ENCODE data around the gene ALOXE3.

ALOXE3 gene

GRCh38 chr17:8105957-8106398 lies 12.3 kb downstream of the ALOXE3 start:
- Mint-ChIP-seq H3K4me3 (no peak overlapping the region), H3K9me3 (no peaks in the 10 kb centered on the region), H3K36me3 (ENCODE audit: insufficient read depth) (no peaks in the 10 kb centered on the region), H3K4me1 (peaks cover 2% of the 10 kb centered on the region), H3K27me3 (peaks cover 4% of the 10 kb centered on the region), H3K27ac (ENCODE audit: low read depth) (no peak overlapping the region)
- ATAC-seq (replicated peaks; ENCODE audit: extremely low read depth, poor library complexity, severe bottlenecking) (no peak), DNase-seq (ENCODE audit: low spot score in 2 of 2) (no peak)

- Mint-ChIP-seq H3K27me3 (no peaks in the 10 kb centered on the region), H3K36me3 (ENCODE audit: insufficient read depth) (no peaks in the 10 kb centered on the region)
These were observed 13.4 kb downstream of the ALOXE3 start for GRCh38 chr17:8104911-8105310.

GRCh38 chr17:8103549-8103948 lies 14.8 kb downstream of the ALOXE3 start:
- Mint-ChIP-seq H3K27ac (ENCODE audit: low read depth) (no peak overlapping the region), H3K4me3 (no peak overlapping the region), H3K4me1 (no peaks in the 10 kb centered on the region), H3K9me3 (no peaks in the 10 kb centered on the region), H3K36me3 (ENCODE audit: insufficient read depth) (no peaks in the 10 kb centered on the region), H3K27me3 (no peaks in the 10 kb centered on the region)
- DNase-seq (ENCODE audit: low spot score in 2 of 2) (no peak), ATAC-seq (replicated peaks; ENCODE audit: extremely low read depth, poor library complexity, severe bottlenecking) (no peak)

More at GRCh38 chr17:8104911-8105310, 13.4 kb downstream of the ALOXE3 start:
- DNase-seq (ENCODE audit: low spot score in 2 of 2) (no peak), ATAC-seq (replicated peaks; ENCODE audit: extremely low read depth, poor library complexity, severe bottlenecking) (no peak)
- H3K9me3 Mint-ChIP-seq = no peaks in the 10 kb centered on the region
- no peak overlapping the region for H3K27ac Mint-ChIP-seq (ENCODE audit: low read depth)
- no peak overlapping the region for H3K4me3 Mint-ChIP-seq
- H3K4me1 Mint-ChIP-seq = no peaks in the 10 kb centered on the region

- H3K27ac Mint-ChIP-seq (ENCODE audit: low read depth) = no peak overlapping the region
- peaks cover 3% of the 10 kb centered on the region for H3K27me3 Mint-ChIP-seq
- H3K4me3 Mint-ChIP-seq = no peak overlapping the region
- ATAC-seq (replicated peaks; ENCODE audit: extremely low read depth, poor library complexity, severe bottlenecking) (no peak), DNase-seq (ENCODE audit: low spot score in 2 of 2) (no peak)
- H3K4me1 Mint-ChIP-seq = no peaks in the 10 kb centered on the region
- no peaks in the 10 kb centered on the region for H3K9me3 Mint-ChIP-seq
- no peaks in the 10 kb centered on the region for H3K36me3 Mint-ChIP-seq (ENCODE audit: insufficient read depth)
These were observed 16.6 kb downstream of the ALOXE3 start for GRCh38 chr17:8101721-8102120.

GRCh38 chr17:8100763-8101162 lies 17.6 kb downstream of the ALOXE3 start:
- no peak for ATAC-seq (replicated peaks; ENCODE audit: extremely low read depth, poor library complexity, severe bottlenecking)
- Mint-ChIP-seq H3K9me3 (no peaks in the 10 kb centered on the region), H3K4me3 (no peak overlapping the region), H3K27me3 (peaks cover 13% of the 10 kb centered on the region), H3K36me3 (ENCODE audit: insufficient read depth) (no peaks in the 10 kb centered on the region), H3K27ac (ENCODE audit: low read depth) (no peak overlapping the region), H3K4me1 (no peaks in the 10 kb centered on the region)
- DNase-seq (ENCODE audit: low spot score in 2 of 2) = no peak

GRCh38 chr17:8100111-8100510 lies 18.2 kb downstream of the ALOXE3 start:
- H3K36me3 Mint-ChIP-seq (ENCODE audit: insufficient read depth) = no peaks in the 10 kb centered on the region
- ATAC-seq (replicated peaks; ENCODE audit: extremely low read depth, poor library complexity, severe bottlenecking) (no peak), DNase-seq (ENCODE audit: low spot score in 2 of 2) (no peak)
- no peaks in the 10 kb centered on the region for H3K4me1 Mint-ChIP-seq
- no peaks in the 10 kb centered on the region for H3K9me3 Mint-ChIP-seq
- H3K4me3 Mint-ChIP-seq = no peak overlapping the region
- peaks cover 19% of the 10 kb centered on the region for H3K27me3 Mint-ChIP-seq
- no peak overlapping the region for H3K27ac Mint-ChIP-seq (ENCODE audit: low read depth)

GRCh38 chr17:8096541-8096940 lies 21.8 kb downstream of the ALOXE3 start:
- no peak for ATAC-seq (replicated peaks; ENCODE audit: extremely low read depth, poor library complexity, severe bottlenecking)
- H3K4me3 Mint-ChIP-seq = no peak overlapping the region

GRCh38 chr17:8095361-8095760 lies 23.0 kb downstream of the ALOXE3 start:
- Mint-ChIP-seq H3K27ac (ENCODE audit: low read depth) (no peak overlapping the region), H3K36me3 (ENCODE audit: insufficient read depth) (peaks cover 5% of the 10 kb centered on the region), H3K4me1 (peaks cover 7% of the 10 kb centered on the region), H3K4me3 (no peak overlapping the region), H3K9me3 (no peaks in the 10 kb centered on the region), H3K27me3 (peaks cover 42% of the 10 kb centered on the region)
- DNase-seq (ENCODE audit: low spot score in 2 of 2) (no peak), ATAC-seq (replicated peaks; ENCODE audit: extremely low read depth, poor library complexity, severe bottlenecking) (no peak)

More at GRCh38 chr17:8096541-8096940, 21.8 kb downstream of the ALOXE3 start:
- no peak for DNase-seq (ENCODE audit: low spot score in 2 of 2)
- no peak overlapping the region for H3K27ac Mint-ChIP-seq (ENCODE audit: low read depth)
- peaks cover 5% of the 10 kb centered on the region for H3K36me3 Mint-ChIP-seq (ENCODE audit: insufficient read depth)
- peaks cover 30% of the 10 kb centered on the region for H3K27me3 Mint-ChIP-seq
- H3K9me3 Mint-ChIP-seq = no peaks in the 10 kb centered on the region
- peaks cover 7% of the 10 kb centered on the region for H3K4me1 Mint-ChIP-seq

GRCh38 chr17:8091033-8091687 lies 27.2 kb downstream of the ALOXE3 start:
- DNase-seq (ENCODE audit: low spot score in 2 of 2) (no peak), ATAC-seq (replicated peaks; ENCODE audit: extremely low read depth, poor library complexity, severe bottlenecking) (no peak)
- Mint-ChIP-seq H3K27me3 (peaks cover 72% of the 10 kb centered on the region), H3K4me3 (no peak overlapping the region), H3K4me1 (peaks cover 7% of the 10 kb centered on the region), H3K9me3 (no peaks in the 10 kb centered on the region), H3K27ac (ENCODE audit: low read depth) (no peak overlapping the region), H3K36me3 (ENCODE audit: insufficient read depth) (peaks cover 5% of the 10 kb centered on the region)

GRCh38 chr17:8089728-8090127 lies 28.6 kb downstream of the ALOXE3 start:
- no peak for DNase-seq (ENCODE audit: low spot score in 2 of 2)
- Mint-ChIP-seq H3K27me3 (peaks cover 70% of the 10 kb centered on the region), H3K4me1 (peaks cover 7% of the 10 kb centered on the region), H3K9me3 (no peaks in the 10 kb centered on the region), H3K27ac (ENCODE audit: low read depth) (no peak overlapping the region), H3K4me3 (no peak overlapping the region), H3K36me3 (ENCODE audit: insufficient read depth) (peaks cover 6% of the 10 kb centered on the region)
- ATAC-seq (replicated peaks; ENCODE audit: extremely low read depth, poor library complexity, severe bottlenecking) = no peak

GRCh38 chr17:8087952-8088230 lies 30.4 kb downstream of the ALOXE3 start:
- Mint-ChIP-seq H3K27ac (ENCODE audit: low read depth) (no peak overlapping the region), H3K4me1 (no peaks in the 10 kb centered on the region), H3K4me3 (no peak overlapping the region), H3K36me3 (ENCODE audit: insufficient read depth) (peaks cover 1% of the 10 kb centered on the region), H3K9me3 (no peaks in the 10 kb centered on the region), H3K27me3 (peaks cover 73% of the 10 kb centered on the region)
- ATAC-seq (replicated peaks; ENCODE audit: extremely low read depth, poor library complexity, severe bottlenecking) (no peak), DNase-seq (ENCODE audit: low spot score in 2 of 2) (no peak)

- Mint-ChIP-seq H3K27me3 (peaks cover 73% of the 10 kb centered on the region), H3K9me3 (no peaks in the 10 kb centered on the region), H3K4me1 (no peaks in the 10 kb centered on the region), H3K36me3 (ENCODE audit: insufficient read depth) (peaks cover 1% of the 10 kb centered on the region), H3K4me3 (no peak within 1 kb of the TSS), H3K27ac (ENCODE audit: low read depth) (no peak within 1 kb of the TSS)
- ATAC-seq (replicated peaks; ENCODE audit: extremely low read depth, poor library complexity, severe bottlenecking) = no peak
- DNase-seq (ENCODE audit: low spot score in 2 of 2) = no peak
These were observed 31.0 kb downstream of the ALOXE3 start, which contains the start of gene ALOX12B for GRCh38 chr17:8087075-8087951. ALOX12B (minus strand) TSS chr17:8087716; CDS start chr17:8087442, 274 bp downstream.

- ATAC-seq (replicated peaks; ENCODE audit: extremely low read depth, poor library complexity, severe bottlenecking) (no peak), DNase-seq (ENCODE audit: low spot score in 2 of 2) (no peak)
- Mint-ChIP-seq H3K4me1 (peaks cover 8% of the 10 kb centered on the region), H3K4me3 (no peak overlapping the region), H3K9me3 (no peaks in the 10 kb centered on the region), H3K27me3 (peaks cover 47% of the 10 kb centered on the region), H3K36me3 (ENCODE audit: insufficient read depth) (peaks cover 5% of the 10 kb centered on the region), H3K27ac (ENCODE audit: low read depth) (no peak overlapping the region)
These were observed 34.1 kb downstream of the ALOXE3 start for GRCh38 chr17:8084250-8084649.

All from central memory CD8-positive, alpha-beta T cell (primary cell).